Activated naive CD4-positive, alpha-beta T cell treated with anti-CD3 and anti-CD28 coated beads, Interleukin-2, amount 10 ng/mL, durations not matched to agents 7 days and 5 days (primary cell): ENCODE measurements around the gene TFAP2A.

ENCODE experiments used
- CTCF ChIA-PET: fragments of 350-600 bp; sonication (Branson Sonifier 250); formaldehyde crosslinking; loops from one replicate; lab custom pipeline; 2021; ENCODE audit warnings: antibody characterized with exemption; lab: Charles Lee
- DNase-seq: peaks from one replicate; pipeline ENCODE4 v3.0.0-alpha.2; 2020
- H3K27ac Mint-ChIP-seq: one replicate; pipeline ENCODE4 v1.8.0; 2021; ENCODE audit warnings: mild to moderate bottlenecking, moderate library complexity, mixed read lengths
- H3K27me3 Mint-ChIP-seq: one replicate; pipeline ENCODE4 v1.8.0; 2021; ENCODE audit warnings: mild to moderate bottlenecking, mixed read lengths
- H3K36me3 Mint-ChIP-seq: one replicate; pipeline ENCODE4 v1.8.0; 2021; ENCODE audit warnings: mixed read lengths
- H3K4me1 Mint-ChIP-seq: one replicate; pipeline ENCODE4 v1.8.0; 2021; ENCODE audit warnings: mixed read lengths
- H3K4me3 Mint-ChIP-seq: one replicate; pipeline ENCODE4 v1.8.0; 2021; ENCODE audit warnings: mild to moderate bottlenecking, moderate library complexity, mixed read lengths
- H3K9me3 Mint-ChIP-seq: one replicate; pipeline ENCODE4 v1.8.0; 2021; ENCODE audit warnings: mixed read lengths

TFAP2A gene

GRCh38 chr6:10421158-10421920 lies 6.5 kb upstream of the TFAP2A start:
- CTCF ChIA-PET: interaction anchor here (0.8 kb wide), 1 partner anchor 38 kb away, joined by 3 read pairs; no protein-coding TSS in a partner anchor
- no peak for DNase-seq
- Mint-ChIP-seq H3K27ac (peak overlapping the region; percentile 1), H3K4me1 (peaks cover 12% of the 10 kb centered on the region), H3K36me3 (peaks cover 16% of the 10 kb centered on the region), H3K4me3 (peak overlapping the region; percentile 28), H3K27me3 (peaks cover 100% of the 10 kb centered on the region), H3K9me3 (peaks cover 2% of the 10 kb centered on the region)

GRCh38 chr6:10420546-10421157 lies 5.8 kb upstream of the TFAP2A start:
- Mint-ChIP-seq H3K27ac (no peak overlapping the region), H3K4me1 (peaks cover 9% of the 10 kb centered on the region), H3K36me3 (peaks cover 16% of the 10 kb centered on the region), H3K4me3 (no peak overlapping the region), H3K9me3 (peaks cover 1% of the 10 kb centered on the region), H3K27me3 (peaks cover 100% of the 10 kb centered on the region)
- no peak for DNase-seq
- CTCF ChIA-PET: no interaction called here

GRCh38 chr6:10419749-10420545 lies 5.1 kb upstream of the TFAP2A start:
- peaks cover 19% of the 10 kb centered on the region for H3K36me3 Mint-ChIP-seq
- H3K9me3 Mint-ChIP-seq: peaks cover 5% of the 10 kb centered on the region
- CTCF ChIA-PET: no interaction called here
- H3K4me1 Mint-ChIP-seq: peaks cover 11% of the 10 kb centered on the region
- peak overlapping the region; percentile 5 for H3K4me3 Mint-ChIP-seq
- H3K27me3 Mint-ChIP-seq: peaks cover 100% of the 10 kb centered on the region
- H3K27ac Mint-ChIP-seq: peak overlapping the region; percentile 70
- no peak for DNase-seq

GRCh38 chr6:10418862-10419748 lies 4.2 kb upstream of the TFAP2A start:
- no peak for DNase-seq
- Mint-ChIP-seq H3K4me3 (no peak overlapping the region), H3K27me3 (peaks cover 100% of the 10 kb centered on the region), H3K9me3 (peaks cover 5% of the 10 kb centered on the region), H3K36me3 (peaks cover 19% of the 10 kb centered on the region), H3K4me1 (peaks cover 15% of the 10 kb centered on the region), H3K27ac (peak overlapping the region; percentile 70)
- CTCF ChIA-PET: no interaction called here

- CTCF ChIA-PET: no interaction called here
- peak overlapping the region; percentile 40 for H3K27ac Mint-ChIP-seq
Observed at GRCh38 chr6:10418361-10418861, 3.5 kb upstream of the TFAP2A start.

GRCh38 chr6:10417681-10418104 lies 2.8 kb upstream of the TFAP2A start:
- peaks cover 100% of the 10 kb centered on the region for H3K27me3 Mint-ChIP-seq
- no peak overlapping the region for H3K4me3 Mint-ChIP-seq
- peaks cover 19% of the 10 kb centered on the region for H3K36me3 Mint-ChIP-seq

More at GRCh38 chr6:10418361-10418861, 3.5 kb upstream of the TFAP2A start:
- Mint-ChIP-seq H3K36me3 (peaks cover 21% of the 10 kb centered on the region), H3K27me3 (peaks cover 100% of the 10 kb centered on the region), H3K4me1 (peaks cover 22% of the 10 kb centered on the region), H3K4me3 (no peak overlapping the region), H3K9me3 (peaks cover 5% of the 10 kb centered on the region)
- DNase-seq: no peak

GRCh38 chr6:10416863-10417641 lies 2.2 kb upstream of the TFAP2A start:
- CTCF ChIA-PET: no interaction called here
- no peak for DNase-seq
- H3K9me3 Mint-ChIP-seq: peaks cover 5% of the 10 kb centered on the region
- peaks cover 100% of the 10 kb centered on the region for H3K27me3 Mint-ChIP-seq
- H3K4me3 Mint-ChIP-seq: peak overlapping the region; percentile 49
- peaks cover 30% of the 10 kb centered on the region for H3K4me1 Mint-ChIP-seq
- peak overlapping the region; percentile 64 for H3K27ac Mint-ChIP-seq
- peaks cover 21% of the 10 kb centered on the region for H3K36me3 Mint-ChIP-seq

More at GRCh38 chr6:10417681-10418104, 2.8 kb upstream of the TFAP2A start:
- peaks cover 5% of the 10 kb centered on the region for H3K9me3 Mint-ChIP-seq
- CTCF ChIA-PET: no interaction called here
- H3K4me1 Mint-ChIP-seq: peaks cover 28% of the 10 kb centered on the region
- no peak for DNase-seq
- peak overlapping the region; percentile 40 for H3K27ac Mint-ChIP-seq

- peaks cover 5% of the 10 kb centered on the region for H3K9me3 Mint-ChIP-seq
- peaks cover 35% of the 10 kb centered on the region for H3K4me1 Mint-ChIP-seq
- no peak for DNase-seq
- no peak overlapping the region for H3K4me3 Mint-ChIP-seq
- peaks cover 25% of the 10 kb centered on the region for H3K36me3 Mint-ChIP-seq
- CTCF ChIA-PET: no interaction called here
- peaks cover 100% of the 10 kb centered on the region for H3K27me3 Mint-ChIP-seq
- H3K27ac Mint-ChIP-seq: peak overlapping the region; percentile 49
Observed at GRCh38 chr6:10416516-10416862, 1.6 kb upstream of the TFAP2A start.

- Mint-ChIP-seq H3K27me3 (peaks cover 100% of the 10 kb centered on the region), H3K4me1 (peaks cover 40% of the 10 kb centered on the region), H3K27ac (peak overlapping the region; percentile 82), H3K36me3 (peaks cover 30% of the 10 kb centered on the region), H3K9me3 (peaks cover 7% of the 10 kb centered on the region), H3K4me3 (peak overlapping the region; percentile 42)
- CTCF ChIA-PET: no interaction called here
- no peak for DNase-seq
Observed at GRCh38 chr6:10415617-10416480, 975 bp upstream of the TFAP2A start.

GRCh38 chr6:10413850-10414738 lies 780 bp downstream of the TFAP2A start:
- Mint-ChIP-seq H3K9me3 (peaks cover 21% of the 10 kb centered on the region), H3K4me1 (peaks cover 53% of the 10 kb centered on the region), H3K27me3 (peaks cover 100% of the 10 kb centered on the region), H3K36me3 (peaks cover 41% of the 10 kb centered on the region), H3K27ac (peak overlapping the region; percentile 70), H3K4me3 (peak overlapping the region; percentile 72)
- CTCF ChIA-PET: interaction anchor here (0.6 kb wide), 1 partner anchor 721 kb away, joined by 3 read pairs; no protein-coding TSS in a partner anchor
- no peak for DNase-seq

GRCh38 chr6:10413262-10413849 lies 1.5 kb downstream of the TFAP2A start:
- Mint-ChIP-seq H3K4me1 (peaks cover 53% of the 10 kb centered on the region), H3K4me3 (peak overlapping the region; percentile 72), H3K36me3 (peaks cover 43% of the 10 kb centered on the region), H3K27me3 (peaks cover 92% of the 10 kb centered on the region), H3K27ac (peak overlapping the region; percentile 53), H3K9me3 (peaks cover 21% of the 10 kb centered on the region)
- CTCF ChIA-PET: interaction anchor here (0.5 to 0.6 kb wide), 2 partner anchors 569 to 722 kb away, joined by 3 read pairs; no protein-coding TSS in a partner anchor
- DNase-seq: no peak
